ENCODE measurements around the gene SLC17A9. TPM values are rescaled to one million over a fixed set of nuclear protein-coding genes. Genes with fewer than 3 reads are reported as not detected.

Gene SLC17A9
- total and polyA plus RNA-seq, 10 of the 15 experiments (the other 5 are each of a cell fraction or from before 2014, with no cell fraction given), result 0.72 to 74.1 (median 29.4) TPM

GRCh38 chr20:62976886-62977285 is 24.4 kb downstream of the SLC17A9 start:
- POLR2A ChIA-PET, result interaction anchor here (0.6 to 5.3 kb wide), 7 partner anchors 12 to 750 kb away, joined by 3 to 37 read pairs (median 5); no protein-coding TSS in a partner anchor
- H3K4me1 ChIP-seq (ENCODE audit: control insufficient read depth, insufficient read depth, low read length), result peaks cover 36% of the 10 kb centered on the region
- TF ChIP-seq, protein P1, sequence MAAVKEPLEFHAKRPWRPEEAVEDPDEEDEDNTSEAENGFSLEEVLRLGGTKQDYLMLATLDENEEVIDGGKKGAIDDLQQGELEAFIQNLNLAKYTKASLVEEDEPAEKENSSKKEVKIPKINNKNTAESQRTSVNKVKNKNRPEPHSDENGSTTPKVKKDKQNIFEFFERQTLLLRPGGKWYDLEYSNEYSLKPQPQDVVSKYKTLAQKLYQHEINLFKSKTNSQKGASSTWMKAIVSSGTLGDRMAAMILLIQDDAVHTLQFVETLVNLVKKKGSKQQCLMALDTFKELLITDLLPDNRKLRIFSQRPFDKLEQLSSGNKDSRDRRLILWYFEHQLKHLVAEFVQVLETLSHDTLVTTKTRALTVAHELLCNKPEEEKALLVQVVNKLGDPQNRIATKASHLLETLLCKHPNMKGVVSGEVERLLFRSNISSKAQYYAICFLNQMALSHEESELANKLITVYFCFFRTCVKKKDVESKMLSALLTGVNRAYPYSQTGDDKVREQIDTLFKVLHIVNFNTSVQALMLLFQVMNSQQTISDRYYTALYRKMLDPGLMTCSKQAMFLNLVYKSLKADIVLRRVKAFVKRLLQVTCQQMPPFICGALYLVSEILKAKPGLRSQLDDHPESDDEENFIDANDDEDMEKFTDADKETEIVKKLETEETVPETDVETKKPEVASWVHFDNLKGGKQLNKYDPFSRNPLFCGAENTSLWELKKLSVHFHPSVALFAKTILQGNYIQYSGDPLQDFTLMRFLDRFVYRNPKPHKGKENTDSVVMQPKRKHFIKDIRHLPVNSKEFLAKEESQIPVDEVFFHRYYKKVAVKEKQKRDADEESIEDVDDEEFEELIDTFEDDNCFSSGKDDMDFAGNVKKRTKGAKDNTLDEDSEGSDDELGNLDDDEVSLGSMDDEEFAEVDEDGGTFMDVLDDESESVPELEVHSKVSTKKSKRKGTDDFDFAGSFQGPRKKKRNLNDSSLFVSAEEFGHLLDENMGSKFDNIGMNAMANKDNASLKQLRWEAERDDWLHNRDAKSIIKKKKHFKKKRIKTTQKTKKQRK (IDR thresholded peaks at IDR 0.05; ENCODE audit: low read depth, low read length), result no peak
- TF ChIP-seq BCL11A (IDR thresholded peaks at IDR 0.05; ENCODE audit: low read depth, low read length), result no peak
- no peak for TF ChIP-seq NR2C1 (IDR thresholded peaks at IDR 0.05)
- TF ChIP-seq NR2F1 (conservative IDR thresholded peaks at IDR 0.05), result no peak
- TF ChIP-seq, protein P2, sequence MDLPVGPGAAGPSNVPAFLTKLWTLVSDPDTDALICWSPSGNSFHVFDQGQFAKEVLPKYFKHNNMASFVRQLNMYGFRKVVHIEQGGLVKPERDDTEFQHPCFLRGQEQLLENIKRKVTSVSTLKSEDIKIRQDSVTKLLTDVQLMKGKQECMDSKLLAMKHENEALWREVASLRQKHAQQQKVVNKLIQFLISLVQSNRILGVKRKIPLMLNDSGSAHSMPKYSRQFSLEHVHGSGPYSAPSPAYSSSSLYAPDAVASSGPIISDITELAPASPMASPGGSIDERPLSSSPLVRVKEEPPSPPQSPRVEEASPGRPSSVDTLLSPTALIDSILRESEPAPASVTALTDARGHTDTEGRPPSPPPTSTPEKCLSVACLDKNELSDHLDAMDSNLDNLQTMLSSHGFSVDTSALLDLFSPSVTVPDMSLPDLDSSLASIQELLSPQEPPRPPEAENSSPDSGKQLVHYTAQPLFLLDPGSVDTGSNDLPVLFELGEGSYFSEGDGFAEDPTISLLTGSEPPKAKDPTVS (IDR thresholded peaks at IDR 0.05; ENCODE audit: low read depth, low read length), result no peak
- RAD21 ChIA-PET (ENCODE audit: unreplicated experiment), result interaction anchor here (1.8 to 2.8 kb wide), 3 partner anchors 9 to 65 kb away, joined by 4 to 19 read pairs (median 9); no protein-coding TSS in a partner anchor
- H3K27ac ChIP-seq (ENCODE audit: control insufficient read depth, insufficient read depth), result no peak overlapping the region; the same call in 1 of the 2 replicates
- peaks cover 0 to 19% of the 10 kb centered on the region in 2 experiments; a peak in 2 of 4 replicates for H3K27me3 ChIP-seq (replicated peaks in 1 of 2; ENCODE audit: control insufficient read depth in 2 of 2, insufficient read depth in 2 of 2, low read length in 1 of 2)
- peaks cover 6% of the 10 kb centered on the region; the same call in 1 of the 2 replicates for H4K20me1 ChIP-seq (ENCODE audit: control insufficient read depth, insufficient read depth)
- CTCF ChIA-PET, result interaction anchor here (1.9 to 2.2 kb wide), 3 partner anchors 23 to 238 kb away, joined by 4 to 28 read pairs (median 9); no protein-coding TSS in a partner anchor
- H3K79me2 ChIP-seq (ENCODE audit: control insufficient read depth, insufficient read depth, low read length), result no peaks in the 10 kb centered on the region
- H2AFZ ChIP-seq (ENCODE audit: control insufficient read depth, low read depth, low read length), result no peak overlapping the region
- ATAC-seq, result no peak
- no peak for FAIRE-seq
- in situ Hi-C loops (cut with MboI), result loop anchor here (5.0 kb wide), 1 partner anchor 35 kb away; no protein-coding TSS in a partner anchor
- no peak overlapping the region; the same call in 1 of the 2 replicates for H3K4me2 ChIP-seq (ENCODE audit: control insufficient read depth, insufficient read depth)
- WGBS (ENCODE audit: insufficient coverage, insufficient replicate concordance, low lambda C conversion rate, missing lambda C conversion rate), result 64% methylated on average over 14 of the region's 16 CpGs
- no TSS peak for BruUV-seq (replicated peaks)
- DNase-seq (ENCODE audit: low read depth, low spot score), result no peak
- intact Hi-C loops (cut with micrococcal nuclease; ENCODE audit: unreplicated experiment), result loop anchor here (1.0 kb wide), 1 partner anchor 32 kb away; no protein-coding TSS in a partner anchor
- H3K9me3 ChIP-seq (replicated peaks; ENCODE audit: control insufficient read depth, insufficient read depth, low read length), result no peaks in the 10 kb centered on the region
- H3K4me3 ChIP-seq, result peak overlapping the region; percentile 49; the same call in 1 of the 2 replicates
- no peaks in the 10 kb centered on the region for H3K36me3 ChIP-seq (ENCODE audit: control insufficient read depth in 2 of 2, insufficient read depth in 2 of 2, low read length in 1 of 2)
- H3K9ac ChIP-seq (ENCODE audit: control insufficient read depth, insufficient read depth, low read length), result no peak overlapping the region
- SMC1A ChIA-PET (ENCODE audit: uncharacterized antibody, unreplicated experiment), result interaction anchor here (1.7 to 2.0 kb wide), 2 partner anchors 22 to 23 kb away, joined by 12 read pairs; partner anchors contain the start of gene SLC17A9
